Coronary artery (tissue), 2 donors: Measurements from ENCODE around the gene ANGPT4.

ENCODE experiments used
- DNase-seq: peaks from one replicate; pipeline ENCODE4 v3.0.0-alpha.2; 2017; ENCODE audit warnings: low spot score
- H3K27ac ChIP-seq, 2 donors: fragments of 200-600 bp; sonication (generic); one replicate each; pipeline ENCODE4 v1.5.1; 2016 to 2019
- H3K4me3 ChIP-seq: fragments of 200-600 bp; sonication (generic); 2 replicates; pipeline ENCODE4 v1.5.1; 2016; ENCODE audit warnings: mild to moderate bottlenecking, moderate library complexity
- CTCF ChIP-seq: fragments of 200-600 bp; sonication (generic); IDR thresholded peaks from one replicate; pipeline ENCODE4 v1.5.1; 2019; ENCODE audit warnings: antibody characterized with exemption

The ANGPT4 gene

GRCh38 chr20:846894-847278, 69.2 kb downstream of the ANGPT4 start:
- Histone ChIP-seq H3K4me3 (no peak overlapping the region), H3K27ac (peak overlapping the region in 1 of 2 donors; percentile 13)
- no peak for TF ChIP-seq CTCF
- no peak for DNase-seq

- DNase-seq, result no peak
- Histone ChIP-seq H3K4me3 (peak overlapping the region; percentile 62), H3K27ac (peak overlapping the region in 1 of 2 donors; percentile 42)
These were observed 69.9 kb downstream of the ANGPT4 start for GRCh38 chr20:845941-846893.

GRCh38 chr20:845226-845868, 70.8 kb downstream of the ANGPT4 start:
- peak overlapping the region in 1 of 2 donors; percentile 42 for H3K27ac ChIP-seq
- no peak for DNase-seq
- no peak for TF ChIP-seq CTCF
- H3K4me3 ChIP-seq, result peak overlapping the region; percentile 62

More at GRCh38 chr20:845941-846893, 69.9 kb downstream of the ANGPT4 start:
- no peak for TF ChIP-seq CTCF

- no peak overlapping the region for H3K27ac ChIP-seq
- peak; percentile 85 for DNase-seq
- TF ChIP-seq CTCF, result no peak
- H3K4me3 ChIP-seq, result peak overlapping the region; percentile 62
These were observed 71.5 kb downstream of the ANGPT4 start for GRCh38 chr20:844473-845225.

GRCh38 chr20:843912-844311, 72.2 kb downstream of the ANGPT4 start:
- no peak overlapping the region for H3K27ac ChIP-seq
- no peak for DNase-seq
- H3K4me3 ChIP-seq, result peak overlapping the region; percentile 62
- no peak for TF ChIP-seq CTCF

- DNase-seq, result no peak
- H3K4me3 ChIP-seq, result no peak overlapping the region
- no peak for TF ChIP-seq CTCF
- no peak overlapping the region for H3K27ac ChIP-seq
These were observed 73.6 kb downstream of the ANGPT4 start for GRCh38 chr20:842547-842940.
